Upper lobe of right lung (tissue), 1 donor: ENCODE measurements around the gene PTGS2. TPM values are rescaled to one million over a fixed set of nuclear protein-coding genes. Genes with fewer than 3 reads are reported as not detected.
"Not testable (repeated sequence)": the region's sequence is repeated elsewhere in the genome, so short reads cannot be mapped to it uniquely, and the experiment has no call there.

ENCODE experiments used
- ATAC-seq: fragments of 200-7000 bp; cut with Tn5 transposase; one replicate; pipeline ENCODE4 v1.9.1; 2020; ENCODE audit warnings: mild to moderate bottlenecking, moderate library complexity
- DNase-seq: peaks from one replicate; pipeline ENCODE4 v3.0.0-alpha.2; 2020
- H3K27ac ChIP-seq: fragments of 200-600 bp; one replicate; pipeline ENCODE4 v1.8.0; 2022
- H3K27me3 ChIP-seq: fragments of 200-600 bp; one replicate; pipeline ENCODE4 v1.8.0; 2022; ENCODE audit warnings: mild to moderate bottlenecking
- H3K36me3 ChIP-seq: fragments of 200-600 bp; one replicate; pipeline ENCODE4 v1.8.0; 2022
- H3K4me1 ChIP-seq: fragments of 200-600 bp; one replicate; pipeline ENCODE4 v1.8.0; 2022
- H3K4me3 ChIP-seq: fragments of 200-600 bp; one replicate; pipeline ENCODE4 v1.8.0; 2022; ENCODE audit warnings: mild to moderate bottlenecking
- H3K9me3 ChIP-seq: fragments of 200-600 bp; one replicate; pipeline ENCODE4 v1.8.0; 2022
- intact Hi-C: fragments of 100-400 bp; cut with DNase I; formaldehyde crosslinking; loops from one replicate; pipeline ENCODE4 v1.11.0; 2022
- total RNA-seq: library from RNA; stranded (reverse); fragmentation: NEBNext Ultra II Directional; extraction: Animal tissue kit (Norgen Biotek cat#: 25700); gene quantifications from one replicate; pipeline ENCODE4 v1.2.1, GENCODE V29; 2021
- TF ChIP-seq, protein P1 (sequence below): fragments of 200-600 bp; IDR thresholded peaks from one replicate; pipeline ENCODE4 v1.8.0; 2022; ENCODE audit warnings: antibody characterized with exemption
- donor health status: DM: no; HTN: yes; CAD: no; lungs with severe emphysema.

PTGS2 gene
- total RNA-seq, 1 donor from 2014 or later, result 30.4 TPM

DNA sequence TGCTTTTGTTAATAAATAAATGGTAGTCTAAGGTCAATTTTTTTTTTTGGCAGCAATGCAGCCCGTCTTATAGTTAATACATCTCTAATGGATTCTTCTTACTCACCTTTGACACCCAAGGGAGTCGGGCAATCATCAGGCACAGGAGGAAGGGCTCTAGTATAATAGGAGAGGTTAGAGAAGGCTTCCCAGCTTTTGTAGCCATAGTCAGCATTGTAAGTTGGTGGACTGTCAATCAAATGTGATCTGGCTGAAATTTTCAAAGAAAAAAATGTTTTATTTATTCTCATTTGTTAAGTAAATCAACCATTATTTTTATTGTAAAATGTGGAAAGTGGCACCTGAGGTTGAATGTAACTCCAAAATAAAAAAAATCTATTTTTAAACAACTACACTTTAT is 2.1 kb downstream of the PTGS2 start:
- intact Hi-C loops, result no loop called here
- Histone ChIP-seq H3K4me3 (no peak overlapping the region), H3K27me3 (no peaks in the 10 kb centered on the region), H3K27ac (no peak overlapping the region), H3K9me3 (no peaks in the 10 kb centered on the region), H3K36me3 (peaks cover 43% of the 10 kb centered on the region), H3K4me1 (peaks cover 4% of the 10 kb centered on the region)
- no peak for DNase-seq
- TF ChIP-seq, protein P1, sequence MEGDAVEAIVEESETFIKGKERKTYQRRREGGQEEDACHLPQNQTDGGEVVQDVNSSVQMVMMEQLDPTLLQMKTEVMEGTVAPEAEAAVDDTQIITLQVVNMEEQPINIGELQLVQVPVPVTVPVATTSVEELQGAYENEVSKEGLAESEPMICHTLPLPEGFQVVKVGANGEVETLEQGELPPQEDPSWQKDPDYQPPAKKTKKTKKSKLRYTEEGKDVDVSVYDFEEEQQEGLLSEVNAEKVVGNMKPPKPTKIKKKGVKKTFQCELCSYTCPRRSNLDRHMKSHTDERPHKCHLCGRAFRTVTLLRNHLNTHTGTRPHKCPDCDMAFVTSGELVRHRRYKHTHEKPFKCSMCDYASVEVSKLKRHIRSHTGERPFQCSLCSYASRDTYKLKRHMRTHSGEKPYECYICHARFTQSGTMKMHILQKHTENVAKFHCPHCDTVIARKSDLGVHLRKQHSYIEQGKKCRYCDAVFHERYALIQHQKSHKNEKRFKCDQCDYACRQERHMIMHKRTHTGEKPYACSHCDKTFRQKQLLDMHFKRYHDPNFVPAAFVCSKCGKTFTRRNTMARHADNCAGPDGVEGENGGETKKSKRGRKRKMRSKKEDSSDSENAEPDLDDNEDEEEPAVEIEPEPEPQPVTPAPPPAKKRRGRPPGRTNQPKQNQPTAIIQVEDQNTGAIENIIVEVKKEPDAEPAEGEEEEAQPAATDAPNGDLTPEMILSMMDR, result no peak
- no peak for ATAC-seq

DNA sequence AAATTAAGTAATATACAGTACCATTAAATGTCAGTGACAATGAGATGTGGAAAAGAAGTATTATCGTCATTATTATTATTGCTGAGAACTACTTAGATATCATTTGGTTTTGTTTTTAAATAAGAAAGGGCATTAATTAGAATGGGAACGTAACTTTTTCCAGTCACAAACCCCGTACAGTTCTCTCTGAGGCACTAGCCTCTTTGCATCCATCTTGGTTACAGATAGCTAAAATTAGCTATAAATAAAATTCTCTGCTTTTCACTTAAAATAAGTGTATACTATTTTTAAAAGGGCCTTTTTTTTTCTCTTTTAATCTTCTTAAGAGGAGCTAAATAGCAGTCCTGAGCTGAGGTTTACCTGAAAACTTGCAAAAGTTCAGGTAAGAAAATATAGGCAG is 7.6 kb downstream of the PTGS2 start:
- no peaks in the 10 kb centered on the region for H3K9me3 ChIP-seq
- intact Hi-C loops, result no loop called here

DNA sequence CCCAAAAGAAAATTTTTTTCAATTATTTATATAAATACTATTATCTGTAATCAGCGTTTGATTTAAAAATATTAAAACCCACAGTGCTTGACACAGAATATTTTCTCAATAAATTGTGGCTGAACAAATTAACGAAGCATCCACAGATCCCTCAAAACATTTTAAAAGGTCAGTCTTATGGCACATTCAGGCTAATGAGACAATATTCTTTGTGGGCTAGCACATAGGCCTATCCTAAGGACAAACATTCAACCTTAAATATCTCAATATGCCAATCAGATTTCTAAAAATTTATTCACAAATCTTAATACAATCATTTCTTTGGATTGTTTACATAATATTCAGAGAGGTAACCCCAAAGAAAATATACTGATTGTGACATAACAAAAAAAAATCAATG is 8.1 kb downstream of the PTGS2 start:
- intact Hi-C loops, result no loop called here
- no peaks in the 10 kb centered on the region for H3K9me3 ChIP-seq
- TF ChIP-seq, protein P1, result no peak

More for the DNA sequence above, 7.6 kb downstream of the PTGS2 start:
- TF ChIP-seq, protein P1, result no peak
- ATAC-seq, result no peak
- no peaks in the 10 kb centered on the region for H3K27me3 ChIP-seq
- no peak overlapping the region for H3K27ac ChIP-seq
- H3K4me1 ChIP-seq, result no peaks in the 10 kb centered on the region
- no peak for DNase-seq
- no peak overlapping the region for H3K4me3 ChIP-seq
- peaks cover 48% of the 10 kb centered on the region for H3K36me3 ChIP-seq

DNA sequence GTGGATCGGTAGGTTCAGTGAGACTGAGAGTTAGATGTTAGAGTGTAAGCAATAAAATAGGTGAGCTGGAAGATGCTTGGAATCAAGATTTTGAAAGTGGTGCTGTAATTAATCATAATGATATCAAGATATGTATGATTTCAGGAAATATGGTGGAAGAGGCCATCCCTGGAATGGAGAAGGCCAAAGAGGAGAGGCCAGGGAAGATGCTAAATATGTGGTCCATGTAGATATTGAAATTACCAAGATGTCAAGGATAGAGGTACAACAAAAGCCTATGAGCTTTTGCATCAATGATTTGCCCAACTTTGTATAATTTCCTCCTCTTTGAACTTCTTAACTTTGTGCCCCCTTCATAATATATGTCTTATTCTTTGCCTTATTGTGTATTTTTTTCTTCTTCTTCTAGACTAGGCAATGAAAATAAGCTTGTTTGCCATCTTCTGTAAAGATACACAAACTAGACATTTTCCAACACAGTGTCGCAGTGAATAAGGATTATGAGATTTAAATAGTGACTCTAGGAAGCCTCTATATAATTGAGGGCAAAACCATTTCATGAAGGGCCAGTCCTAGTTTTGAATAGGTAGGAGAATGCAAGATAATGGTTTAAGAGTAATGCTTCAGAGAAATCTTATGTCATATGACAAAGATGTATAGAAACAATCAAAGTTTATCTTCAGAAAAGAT is 8.9 kb downstream of the PTGS2 start:
- no peak for ATAC-seq
- intact Hi-C loops, result no loop called here
- no peak for DNase-seq
- no peaks in the 10 kb centered on the region for H3K4me1 ChIP-seq
- no peaks in the 10 kb centered on the region for H3K9me3 ChIP-seq
- H3K27ac ChIP-seq, result no peak overlapping the region
- no peak overlapping the region for H3K4me3 ChIP-seq
- peaks cover 36% of the 10 kb centered on the region for H3K36me3 ChIP-seq
- TF ChIP-seq, protein P1, result no peak
- H3K27me3 ChIP-seq, result no peaks in the 10 kb centered on the region

More for the DNA sequence above, 8.1 kb downstream of the PTGS2 start:
- no peak for ATAC-seq
- Histone ChIP-seq H3K27ac (no peak overlapping the region), H3K27me3 (no peaks in the 10 kb centered on the region), H3K36me3 (peaks cover 44% of the 10 kb centered on the region), H3K4me3 (no peak overlapping the region), H3K4me1 (no peaks in the 10 kb centered on the region)
- no peak for DNase-seq

DNA sequence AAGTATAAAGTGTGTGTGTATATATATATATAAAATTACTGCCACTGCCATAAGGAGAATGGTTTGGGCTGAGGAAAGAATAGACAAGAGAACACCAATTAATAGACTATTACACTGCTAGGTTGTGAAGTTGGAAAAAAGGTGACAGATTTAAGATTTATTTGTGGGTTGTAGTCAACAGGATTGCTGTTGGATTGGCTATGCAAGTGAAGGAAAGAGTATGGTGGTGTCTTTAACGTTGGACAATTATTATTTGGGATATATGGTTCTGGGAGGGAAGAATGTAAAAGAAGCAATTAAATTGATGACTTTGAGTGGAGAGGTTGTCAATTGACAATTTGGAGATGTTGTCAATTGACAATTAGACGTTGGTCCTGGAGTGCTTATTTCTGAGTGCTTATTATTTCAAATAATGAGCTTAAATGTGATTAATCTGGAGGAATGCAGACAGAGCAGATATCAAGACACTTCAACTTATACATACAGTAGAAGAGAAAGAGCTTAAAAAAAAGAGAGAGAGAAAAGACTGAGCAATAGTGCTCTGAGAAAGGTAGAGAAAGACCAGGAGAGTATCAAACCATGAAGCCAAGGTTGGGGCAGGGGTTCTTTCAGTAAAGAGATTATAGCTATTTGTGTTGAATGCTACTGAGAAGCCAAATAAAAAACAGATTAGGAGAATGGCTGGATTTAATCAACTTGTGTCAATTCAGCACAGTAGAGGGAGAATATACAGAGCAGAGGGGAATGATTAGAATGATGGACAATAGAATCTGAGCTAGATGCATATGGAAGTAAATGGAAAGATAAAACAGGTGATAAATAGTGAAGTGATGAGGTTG is 9.7 kb downstream of the PTGS2 start:
- no peak for ATAC-seq
- Histone ChIP-seq H3K4me3 (no peak overlapping the region), H3K4me1 (no peaks in the 10 kb centered on the region), H3K36me3 (peaks cover 31% of the 10 kb centered on the region), H3K9me3 (no peaks in the 10 kb centered on the region), H3K27ac (no peak overlapping the region), H3K27me3 (no peaks in the 10 kb centered on the region)
- TF ChIP-seq, protein P1, result no peak
- intact Hi-C loops, result no loop called here
- DNase-seq, result no peak

DNA sequence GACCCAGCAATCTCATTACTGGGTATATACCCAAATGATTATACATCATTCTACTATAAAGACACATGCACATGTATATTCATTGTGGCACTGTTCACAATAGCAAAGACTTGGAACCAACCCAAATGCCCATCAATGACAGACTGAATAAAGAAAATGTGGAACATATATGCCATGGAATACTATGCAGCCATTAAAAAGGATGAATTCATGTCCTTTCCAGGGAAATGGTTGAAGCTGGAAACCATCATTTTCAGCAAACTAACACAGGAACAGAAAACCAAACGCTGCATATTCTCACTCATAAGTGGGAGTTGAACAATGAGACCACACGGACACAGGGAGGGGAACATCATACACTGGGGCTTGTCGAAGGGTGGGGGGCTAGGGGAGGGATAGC is 10.4 kb downstream of the PTGS2 start:
- H3K4me1 ChIP-seq, H3K4me3 ChIP-seq, DNase-seq, intact Hi-C loops, ATAC-seq, H3K27ac ChIP-seq, H3K27me3 ChIP-seq, H3K9me3 ChIP-seq: not testable (repeated sequence)
- H3K36me3 ChIP-seq, result peaks cover 23% of the 10 kb centered on the region

DNA sequence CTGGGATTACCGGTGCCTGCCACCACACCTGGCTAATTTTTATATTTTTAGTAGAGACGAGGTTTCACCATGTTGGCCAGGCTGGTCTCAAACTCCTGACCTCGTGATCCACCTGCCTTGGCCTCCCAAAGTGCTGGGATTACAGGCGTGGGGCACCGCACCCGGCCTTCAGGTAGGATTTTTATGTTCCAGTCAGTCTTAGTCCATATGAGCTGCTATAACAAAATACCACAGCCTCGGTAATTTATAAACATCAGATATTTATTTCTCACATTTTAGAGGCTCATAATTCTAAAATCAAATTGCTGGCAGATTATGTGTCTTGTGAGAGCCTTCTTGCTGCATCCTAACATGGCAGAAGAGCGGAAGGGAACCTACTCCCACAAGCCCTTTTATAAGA is 16.0 kb downstream of the PTGS2 start:
- ATAC-seq, H3K27me3 ChIP-seq, H3K4me3 ChIP-seq, DNase-seq, H3K36me3 ChIP-seq, H3K9me3 ChIP-seq, intact Hi-C loops, H3K27ac ChIP-seq, H3K4me1 ChIP-seq: not testable (repeated sequence)
